Subcutaneous adipose tissue (tissue), 4 donors: ENCODE data around the gene CSNK2A2. TPM values are rescaled to one million over a fixed set of nuclear protein-coding genes. Genes with fewer than 3 reads are reported as not detected.

Source experiments
- CTCF ChIP-seq: fragments of 450-650 bp; IDR thresholded peaks from one replicate; pipeline ENCODE4 v1.5.1; 2016; ENCODE audit warnings: low read depth, mild to moderate bottlenecking, control low read depth, antibody characterized with exemption, moderate library complexity
- total RNA-seq, 4 donors: library from RNA; depleted of rRNA; stranded (reverse); fragments of >200 nt; gene quantifications; one replicate each; pipeline ENCODE4 v1.1.0, GENCODE V29; 2016

Gene CSNK2A2
- total RNA-seq, 4 donors from 2014 or later: 49.3 to 62.2 (median 55.0) TPM

- no peak for TF ChIP-seq CTCF
Measured at GRCh38 chr16:58198803-58199411, 1.0 kb upstream of the CSNK2A2 start.

GRCh38 chr16:58197314-58198012 is 443 bp downstream of the CSNK2A2 start:
- TF ChIP-seq CTCF: no peak

- TF ChIP-seq CTCF: no peak
Measured at GRCh38 chr16:58196898-58197313, 1.0 kb downstream of the CSNK2A2 start.

- TF ChIP-seq CTCF: no peak
Measured at GRCh38 chr16:58195771-58196170, 2.1 kb downstream of the CSNK2A2 start.

GRCh38 chr16:58195344-58195743 is 2.6 kb downstream of the CSNK2A2 start:
- TF ChIP-seq CTCF: no peak

- TF ChIP-seq CTCF: no peak
Measured at GRCh38 chr16:58194790-58195189, 3.1 kb downstream of the CSNK2A2 start.

GRCh38 chr16:58187665-58188421 is 10.1 kb downstream of the CSNK2A2 start:
- no peak for TF ChIP-seq CTCF
